Measurements from ENCODE around the gene MAPK10.
A peak's percentile ranks its signal among the peaks of the same experiment; 100 is the strongest.

MAPK10 gene

GRCh38 chr4:86376850-86377249, 17.0 kb upstream of the MAPK10 start:
- Histone ChIP-seq H3K27ac (ENCODE audit: low read length) (no peak overlapping the region), H3K36me3 (ENCODE audit: control insufficient read depth in 1 of 2, insufficient read depth in 2 of 2, low read length in 2 of 2) (no peaks in the 10 kb centered on the region), H3K9me3 (ENCODE audit: control insufficient read depth in 1 of 2, low read length in 2 of 2) (no peaks in the 10 kb centered on the region)

GRCh38 chr4:86368433-86368832, 8.6 kb upstream of the MAPK10 start:
- H3K36me3 ChIP-seq (ENCODE audit: control insufficient read depth in 1 of 2, insufficient read depth in 2 of 2, low read length in 2 of 2), result no peaks in the 10 kb centered on the region
- no peak overlapping the region for H3K4me3 ChIP-seq (ENCODE audit: low read depth in 1 of 2, low read length in 2 of 2)
- H3K9me3 ChIP-seq (ENCODE audit: control insufficient read depth in 1 of 2, low read length in 2 of 2), result no peaks in the 10 kb centered on the region
- H3K4me1 ChIP-seq (ENCODE audit: control insufficient read depth in 1 of 2, insufficient read depth in 2 of 2, low read length in 2 of 2), result no peaks in the 10 kb centered on the region
- H3K27ac ChIP-seq (ENCODE audit: low read length), result no peak overlapping the region
- no peaks in the 10 kb centered on the region for H3K27me3 ChIP-seq (ENCODE audit: low read depth, low read length)

More at GRCh38 chr4:86376850-86377249, 17.0 kb upstream of the MAPK10 start:
- H3K4me1 ChIP-seq (ENCODE audit: control insufficient read depth in 1 of 2, insufficient read depth in 2 of 2, low read length in 2 of 2), result peaks cover 0 to 13% of the 10 kb centered on the region in 2 donors
- no peak overlapping the region for H3K4me3 ChIP-seq (ENCODE audit: low read depth in 1 of 2, low read length in 2 of 2)
- H3K27me3 ChIP-seq (ENCODE audit: low read depth, low read length), result no peaks in the 10 kb centered on the region

GRCh38 chr4:86367577-86367976, 7.7 kb upstream of the MAPK10 start:
- Histone ChIP-seq H3K36me3 (ENCODE audit: control insufficient read depth in 1 of 2, insufficient read depth in 2 of 2, low read length in 2 of 2) (no peaks in the 10 kb centered on the region), H3K27me3 (ENCODE audit: low read depth, low read length) (no peaks in the 10 kb centered on the region), H3K4me1 (ENCODE audit: control insufficient read depth in 1 of 2, insufficient read depth in 2 of 2, low read length in 2 of 2) (no peaks in the 10 kb centered on the region), H3K9me3 (ENCODE audit: control insufficient read depth in 1 of 2, low read length in 2 of 2) (no peaks in the 10 kb centered on the region), H3K4me3 (ENCODE audit: low read depth in 1 of 2, low read length in 2 of 2) (no peak overlapping the region), H3K27ac (ENCODE audit: low read length) (no peak overlapping the region)

- no peaks in the 10 kb centered on the region for H3K4me1 ChIP-seq (ENCODE audit: control insufficient read depth in 1 of 2, insufficient read depth in 2 of 2, low read length in 2 of 2)
- no peaks in the 10 kb centered on the region for H3K36me3 ChIP-seq (ENCODE audit: control insufficient read depth in 1 of 2, insufficient read depth in 2 of 2, low read length in 2 of 2)
- no peaks in the 10 kb centered on the region for H3K27me3 ChIP-seq (ENCODE audit: low read depth, low read length)
- no peak overlapping the region for H3K27ac ChIP-seq (ENCODE audit: low read length)
- H3K4me3 ChIP-seq (ENCODE audit: low read depth in 1 of 2, low read length in 2 of 2), result no peak overlapping the region
- H3K9me3 ChIP-seq (ENCODE audit: control insufficient read depth in 1 of 2, low read length in 2 of 2), result no peaks in the 10 kb centered on the region
Measured at GRCh38 chr4:86366920-86367319, 7.1 kb upstream of the MAPK10 start.

- no peak overlapping the region for H3K4me3 ChIP-seq (ENCODE audit: low read depth in 1 of 2, low read length in 2 of 2)
- H3K9me3 ChIP-seq (ENCODE audit: control insufficient read depth in 1 of 2, low read length in 2 of 2), result no peaks in the 10 kb centered on the region
- no peaks in the 10 kb centered on the region for H3K27me3 ChIP-seq (ENCODE audit: low read depth, low read length)
Measured at GRCh38 chr4:86362510-86362909, 2.7 kb upstream of the MAPK10 start.

GRCh38 chr4:86358257-86358656, 1.6 kb downstream of the MAPK10 start:
- no peaks in the 10 kb centered on the region for H3K36me3 ChIP-seq (ENCODE audit: control insufficient read depth in 1 of 2, insufficient read depth in 2 of 2, low read length in 2 of 2)
- H3K27ac ChIP-seq (ENCODE audit: low read length), result no peak overlapping the region
- peaks cover 0 to 9% of the 10 kb centered on the region in 2 donors for H3K4me1 ChIP-seq (ENCODE audit: control insufficient read depth in 1 of 2, insufficient read depth in 2 of 2, low read length in 2 of 2)
- no peaks in the 10 kb centered on the region for H3K27me3 ChIP-seq (ENCODE audit: low read depth, low read length)
- H3K9me3 ChIP-seq (ENCODE audit: control insufficient read depth in 1 of 2, low read length in 2 of 2), result no peaks in the 10 kb centered on the region
- peak overlapping the region in 1 of 2 donors; percentile 9 for H3K4me3 ChIP-seq (ENCODE audit: low read depth in 1 of 2, low read length in 2 of 2)

More at GRCh38 chr4:86362510-86362909, 2.7 kb upstream of the MAPK10 start:
- no peaks in the 10 kb centered on the region for H3K36me3 ChIP-seq (ENCODE audit: control insufficient read depth in 1 of 2, insufficient read depth in 2 of 2, low read length in 2 of 2)
- no peak overlapping the region for H3K27ac ChIP-seq (ENCODE audit: low read length)
- peaks cover 0 to 9% of the 10 kb centered on the region in 2 donors for H3K4me1 ChIP-seq (ENCODE audit: control insufficient read depth in 1 of 2, insufficient read depth in 2 of 2, low read length in 2 of 2)

- Histone ChIP-seq H3K36me3 (ENCODE audit: control insufficient read depth in 1 of 2, insufficient read depth in 2 of 2, low read length in 2 of 2) (no peaks in the 10 kb centered on the region), H3K9me3 (ENCODE audit: control insufficient read depth in 1 of 2, low read length in 2 of 2) (no peaks in the 10 kb centered on the region), H3K27me3 (ENCODE audit: low read depth, low read length) (no peaks in the 10 kb centered on the region), H3K4me3 (ENCODE audit: low read depth in 1 of 2, low read length in 2 of 2) (no peak overlapping the region), H3K4me1 (ENCODE audit: control insufficient read depth in 1 of 2, insufficient read depth in 2 of 2, low read length in 2 of 2) (peaks cover 0 to 9% of the 10 kb centered on the region in 2 donors), H3K27ac (ENCODE audit: low read length) (no peak overlapping the region)
Measured at GRCh38 chr4:86357608-86358007, 2.2 kb downstream of the MAPK10 start.

GRCh38 chr4:86356425-86357210, 3.2 kb downstream of the MAPK10 start:
- H3K27ac ChIP-seq (ENCODE audit: low read length), result no peak overlapping the region
- no peaks in the 10 kb centered on the region for H3K27me3 ChIP-seq (ENCODE audit: low read depth, low read length)
- no peaks in the 10 kb centered on the region for H3K36me3 ChIP-seq (ENCODE audit: control insufficient read depth in 1 of 2, insufficient read depth in 2 of 2, low read length in 2 of 2)
- peaks cover 0 to 9% of the 10 kb centered on the region in 2 donors for H3K4me1 ChIP-seq (ENCODE audit: control insufficient read depth in 1 of 2, insufficient read depth in 2 of 2, low read length in 2 of 2)
- no peak overlapping the region for H3K4me3 ChIP-seq (ENCODE audit: low read depth in 1 of 2, low read length in 2 of 2)
- H3K9me3 ChIP-seq (ENCODE audit: control insufficient read depth in 1 of 2, low read length in 2 of 2), result no peaks in the 10 kb centered on the region

- Histone ChIP-seq H3K4me1 (ENCODE audit: control insufficient read depth in 1 of 2, insufficient read depth in 2 of 2, low read length in 2 of 2) (peaks cover 0 to 9% of the 10 kb centered on the region in 2 donors), H3K27me3 (ENCODE audit: low read depth, low read length) (no peaks in the 10 kb centered on the region), H3K36me3 (ENCODE audit: control insufficient read depth in 1 of 2, insufficient read depth in 2 of 2, low read length in 2 of 2) (peaks cover 0 to 3% of the 10 kb centered on the region in 2 donors), H3K4me3 (ENCODE audit: low read depth in 1 of 2, low read length in 2 of 2) (no peak overlapping the region), H3K27ac (ENCODE audit: low read length) (no peak overlapping the region), H3K9me3 (ENCODE audit: control insufficient read depth in 1 of 2, low read length in 2 of 2) (no peaks in the 10 kb centered on the region)
Measured at GRCh38 chr4:86354390-86354789, 5.5 kb downstream of the MAPK10 start.

- peaks cover 0 to 3% of the 10 kb centered on the region in 2 donors for H3K36me3 ChIP-seq (ENCODE audit: control insufficient read depth in 1 of 2, insufficient read depth in 2 of 2, low read length in 2 of 2)
- H3K9me3 ChIP-seq (ENCODE audit: control insufficient read depth in 1 of 2, low read length in 2 of 2), result no peaks in the 10 kb centered on the region
- no peak overlapping the region for H3K4me3 ChIP-seq (ENCODE audit: low read depth in 1 of 2, low read length in 2 of 2)
- no peak overlapping the region for H3K27ac ChIP-seq (ENCODE audit: low read length)
- H3K27me3 ChIP-seq (ENCODE audit: low read depth, low read length), result no peaks in the 10 kb centered on the region
- no peaks in the 10 kb centered on the region for H3K4me1 ChIP-seq (ENCODE audit: control insufficient read depth in 1 of 2, insufficient read depth in 2 of 2, low read length in 2 of 2)
Measured at GRCh38 chr4:86346320-86346719, 13.5 kb downstream of the MAPK10 start.

GRCh38 chr4:86344127-86344526, 15.7 kb downstream of the MAPK10 start:
- no peak overlapping the region for H3K4me3 ChIP-seq (ENCODE audit: low read depth in 1 of 2, low read length in 2 of 2)
- no peaks in the 10 kb centered on the region for H3K4me1 ChIP-seq (ENCODE audit: control insufficient read depth in 1 of 2, insufficient read depth in 2 of 2, low read length in 2 of 2)
- no peaks in the 10 kb centered on the region for H3K27me3 ChIP-seq (ENCODE audit: low read depth, low read length)
- no peaks in the 10 kb centered on the region for H3K9me3 ChIP-seq (ENCODE audit: control insufficient read depth in 1 of 2, low read length in 2 of 2)
- H3K27ac ChIP-seq (ENCODE audit: low read length), result no peak overlapping the region
- H3K36me3 ChIP-seq (ENCODE audit: control insufficient read depth in 1 of 2, insufficient read depth in 2 of 2, low read length in 2 of 2), result no peaks in the 10 kb centered on the region

- Histone ChIP-seq H3K4me3 (ENCODE audit: low read depth in 1 of 2, low read length in 2 of 2) (no peak overlapping the region), H3K9me3 (ENCODE audit: control insufficient read depth in 1 of 2, low read length in 2 of 2) (no peaks in the 10 kb centered on the region), H3K27me3 (ENCODE audit: low read depth, low read length) (no peaks in the 10 kb centered on the region), H3K36me3 (ENCODE audit: control insufficient read depth in 1 of 2, insufficient read depth in 2 of 2, low read length in 2 of 2) (no peaks in the 10 kb centered on the region), H3K4me1 (ENCODE audit: control insufficient read depth in 1 of 2, insufficient read depth in 2 of 2, low read length in 2 of 2) (no peaks in the 10 kb centered on the region), H3K27ac (ENCODE audit: low read length) (no peak overlapping the region)
Measured at GRCh38 chr4:86338989-86339388, 20.9 kb downstream of the MAPK10 start.

All from muscle layer of duodenum (tissue), 2 donors.